GM18870 (cell line): Measurements from ENCODE around the gene OSTN.

ENCODE experiments used
- ATAC-seq: cut with Tn5 transposase; IDR thresholded peaks from one replicate; pipeline ENCODE4 v1.9.1; 2021; ENCODE audit warnings: moderate library complexity; ENCODE audit not compliant: unreplicated experiment

OSTN gene

DNA sequence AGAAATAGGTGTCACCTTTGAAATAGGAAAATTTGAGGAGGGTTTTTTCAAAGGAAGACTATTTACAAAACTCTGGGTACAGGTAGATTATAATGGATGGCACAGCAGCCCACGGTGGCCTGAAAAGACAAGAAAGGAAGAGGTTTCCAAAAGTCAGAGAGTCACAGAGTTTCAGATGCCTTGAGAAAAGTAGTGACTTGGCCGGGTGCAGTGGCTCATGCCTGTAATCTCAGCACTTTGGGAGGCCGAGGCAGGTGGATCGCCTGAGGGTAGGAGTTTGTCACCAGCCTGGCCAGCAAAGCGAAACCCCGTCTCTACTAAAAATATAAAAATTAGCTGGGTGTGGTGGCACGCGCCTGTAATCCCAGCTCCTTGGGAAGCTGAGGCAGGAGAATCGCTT lies 35.2 kb downstream of the OSTN start:
- no peak for ATAC-seq

DNA sequence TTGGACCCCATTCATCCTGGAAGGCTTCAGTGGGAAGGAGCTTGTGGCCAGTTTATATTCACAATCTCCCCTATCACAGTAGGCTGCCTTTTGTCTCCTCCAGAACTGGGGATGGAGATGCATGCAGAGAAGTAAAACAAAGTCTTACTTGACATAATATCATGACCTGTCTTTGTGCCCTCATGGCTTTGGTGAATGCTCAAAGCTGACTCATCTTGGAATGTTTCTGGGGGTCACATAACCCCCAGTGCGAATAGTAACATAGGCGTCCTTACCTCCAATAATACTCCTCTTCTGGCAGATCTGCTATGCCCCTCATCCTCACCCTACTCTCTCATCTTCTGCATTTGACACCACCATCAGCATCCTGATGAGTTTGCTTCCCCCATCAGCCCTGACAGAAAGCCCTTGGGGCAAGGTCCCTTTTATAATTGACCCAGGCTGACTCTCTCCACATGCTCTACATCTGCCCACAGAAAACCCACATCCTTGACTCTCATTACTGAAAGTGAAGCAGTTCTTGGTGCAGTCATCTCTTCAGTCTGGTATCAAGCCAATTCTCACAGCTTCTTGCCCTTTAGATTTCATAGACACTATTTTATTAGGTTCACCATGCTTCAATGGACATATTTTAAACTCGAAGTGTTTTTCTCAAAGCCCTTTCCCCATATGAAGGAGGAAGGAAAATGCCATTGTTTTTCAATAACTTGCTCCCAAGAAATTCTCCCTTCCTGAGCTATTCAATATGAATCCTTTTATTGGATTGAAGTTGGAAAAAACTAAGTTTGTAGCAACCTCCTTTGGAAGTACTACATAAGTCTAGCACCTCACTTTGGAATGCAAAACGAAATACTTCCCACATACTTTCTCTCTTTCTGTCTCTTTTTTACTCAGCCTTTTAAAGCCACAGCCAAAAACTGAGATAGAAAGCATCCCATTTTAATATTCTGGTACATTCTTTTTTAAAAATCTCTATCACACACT lies 36.6 kb downstream of the OSTN start:
- ATAC-seq, result peak; percentile 100

DNA sequence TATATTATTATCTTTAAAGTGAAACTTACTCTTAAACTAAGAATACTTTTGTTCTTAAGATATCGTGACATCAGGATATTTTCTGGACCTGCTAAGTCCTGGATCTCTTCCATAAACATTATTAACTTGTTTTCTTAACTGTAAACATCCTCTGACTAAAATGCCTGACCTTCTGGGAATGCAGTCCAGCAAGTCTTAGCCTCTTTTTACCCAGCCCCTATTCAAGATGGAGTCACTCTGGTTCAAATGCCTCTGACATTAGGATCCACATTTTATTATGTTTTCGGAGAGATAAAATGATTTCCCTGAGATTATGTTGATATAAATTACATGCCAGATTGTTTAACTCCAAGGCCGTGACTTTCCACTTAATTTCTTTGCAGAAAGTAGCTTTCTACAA lies 37.6 kb downstream of the OSTN start:
- ATAC-seq, result no peak

DNA sequence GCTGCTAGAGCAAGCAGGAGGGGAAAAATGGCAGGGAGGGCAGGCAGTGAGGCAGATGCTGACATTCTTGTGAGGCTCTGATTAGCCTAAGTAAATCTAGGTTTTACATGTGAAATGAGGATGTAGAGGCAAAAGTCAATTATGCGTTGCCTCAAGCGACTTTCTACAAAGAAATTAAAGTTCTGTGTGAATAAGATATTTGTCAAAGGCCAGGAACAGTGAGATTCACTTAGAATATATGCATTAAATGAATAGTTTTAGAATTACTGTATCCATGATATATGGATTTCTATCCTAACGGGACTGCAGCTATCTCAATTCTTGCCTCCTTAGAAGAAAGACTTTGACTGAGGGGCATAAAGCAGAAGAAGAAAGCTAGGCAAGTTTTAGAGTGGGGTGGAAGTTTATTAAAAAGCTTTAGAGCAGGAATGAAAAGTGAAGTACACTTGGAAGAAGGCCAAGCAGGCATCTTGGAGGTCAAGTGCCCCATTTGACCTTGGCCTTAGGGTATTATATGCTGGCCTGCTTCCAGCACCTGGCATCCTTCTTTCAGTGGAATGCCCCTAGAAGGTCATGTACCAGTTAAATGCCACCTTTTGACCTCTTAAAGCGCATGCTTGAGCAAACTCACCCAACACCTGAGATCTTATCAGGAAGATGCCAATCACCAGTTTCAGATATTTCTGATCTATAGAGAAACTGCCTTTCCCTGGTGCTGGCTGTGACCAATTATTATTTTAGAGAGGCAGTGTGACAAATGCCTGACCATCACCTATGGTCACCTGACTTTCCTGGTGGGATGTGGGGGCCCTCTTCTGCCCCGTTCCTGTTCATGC lies 38.2 kb downstream of the OSTN start:
- no peak for ATAC-seq

DNA sequence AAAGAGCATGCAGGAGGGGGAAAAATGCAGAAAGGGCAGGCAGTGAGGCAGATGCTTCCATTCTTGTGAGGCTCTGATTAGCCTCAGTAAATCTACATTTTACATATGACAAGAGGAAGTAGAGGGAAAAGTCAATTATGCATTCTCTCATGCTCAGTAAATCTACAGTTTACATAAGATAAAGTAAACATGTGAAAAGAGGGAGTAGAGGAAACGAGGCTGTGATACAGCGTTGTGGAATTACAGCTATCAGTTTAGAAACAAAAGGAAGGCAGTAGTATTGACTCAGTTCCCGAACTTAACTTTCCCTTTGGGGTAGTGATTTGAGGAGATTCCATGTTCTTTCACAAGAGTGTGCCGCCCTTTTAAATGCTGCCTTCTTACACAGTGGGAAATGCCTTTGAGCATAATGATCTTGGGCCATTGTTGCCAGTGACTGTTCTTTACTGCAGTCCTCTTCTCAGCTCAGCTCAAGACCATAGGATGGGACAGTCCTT lies 39.3 kb downstream of the OSTN start:
- ATAC-seq, result no peak

DNA sequence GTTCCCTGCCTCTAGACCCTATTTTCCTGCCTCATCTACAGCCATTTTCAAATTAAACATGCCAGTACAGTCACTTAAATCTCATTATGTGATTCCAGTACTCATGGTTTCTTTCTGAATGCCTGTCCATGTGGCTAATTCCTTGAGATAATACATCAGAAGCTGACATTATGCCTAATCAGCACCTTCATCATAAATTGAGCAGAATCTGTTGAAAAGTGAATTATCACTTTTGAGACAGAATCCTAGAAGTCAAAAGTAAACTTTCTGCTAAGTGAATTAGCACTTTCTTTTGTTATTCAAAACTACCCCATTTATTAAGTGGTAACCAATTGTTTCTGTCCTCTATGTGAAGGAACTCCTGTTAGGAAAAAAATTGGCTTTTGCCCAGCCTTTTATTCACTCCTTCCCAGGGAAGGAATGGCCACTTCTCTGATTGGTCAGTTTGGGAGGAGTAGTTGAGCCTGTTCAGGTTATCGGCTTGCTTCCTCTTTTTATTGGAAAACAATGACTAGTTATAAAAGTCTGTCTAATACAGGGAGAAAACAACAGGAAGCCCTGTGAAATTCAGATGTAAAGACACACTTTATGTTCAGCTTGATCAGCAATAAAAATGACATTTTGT lies 40.5 kb downstream of the OSTN start:
- ATAC-seq, result no peak

DNA sequence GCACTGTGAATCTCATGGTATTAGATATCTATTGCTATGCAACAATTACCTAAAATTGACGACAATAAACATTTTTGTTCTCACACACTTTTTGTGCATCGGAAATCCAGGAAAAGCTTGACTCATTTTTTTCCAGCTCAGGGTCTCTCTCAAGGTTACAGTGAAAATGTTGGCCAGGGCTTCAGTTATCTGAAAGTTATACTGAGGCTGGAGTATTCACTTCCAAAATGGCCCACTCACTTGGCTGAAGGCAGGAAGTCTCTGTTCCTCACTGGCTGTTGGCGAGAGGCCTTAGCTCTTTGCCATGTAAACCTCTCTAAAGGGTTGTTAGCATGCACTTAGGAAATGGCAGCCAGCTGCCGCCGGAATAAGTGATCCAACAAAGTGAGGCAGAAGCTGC lies 41.4 kb downstream of the OSTN start:
- ATAC-seq, result no peak

DNA sequence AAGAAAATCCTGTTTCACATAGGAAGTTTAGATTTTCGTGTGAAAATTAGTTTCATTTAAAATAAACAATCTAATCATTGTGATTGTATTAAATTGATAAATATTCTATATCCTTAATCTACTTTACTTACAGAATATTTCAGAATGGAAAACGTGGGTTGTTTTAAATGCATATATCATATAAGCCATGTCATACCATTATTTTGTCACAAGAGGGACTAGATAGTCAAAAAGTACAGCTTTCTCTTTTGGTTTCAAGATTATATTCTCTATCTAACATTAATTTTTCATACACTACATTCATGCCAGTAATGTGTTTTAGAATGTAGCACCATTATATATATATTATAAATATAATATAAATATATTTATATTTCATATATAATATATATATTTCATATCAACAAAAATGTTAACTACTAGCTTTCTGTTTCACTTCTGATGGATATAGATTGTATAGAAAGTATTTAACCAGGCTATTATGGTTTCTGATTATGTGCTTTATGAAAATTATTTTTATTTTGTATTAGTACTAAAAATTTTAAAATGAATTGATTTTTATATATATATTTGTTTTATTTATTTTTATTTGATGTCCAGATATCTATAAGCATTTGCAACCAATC lies 45.3 kb downstream of the OSTN start:
- peak; percentile 29 for ATAC-seq

DNA sequence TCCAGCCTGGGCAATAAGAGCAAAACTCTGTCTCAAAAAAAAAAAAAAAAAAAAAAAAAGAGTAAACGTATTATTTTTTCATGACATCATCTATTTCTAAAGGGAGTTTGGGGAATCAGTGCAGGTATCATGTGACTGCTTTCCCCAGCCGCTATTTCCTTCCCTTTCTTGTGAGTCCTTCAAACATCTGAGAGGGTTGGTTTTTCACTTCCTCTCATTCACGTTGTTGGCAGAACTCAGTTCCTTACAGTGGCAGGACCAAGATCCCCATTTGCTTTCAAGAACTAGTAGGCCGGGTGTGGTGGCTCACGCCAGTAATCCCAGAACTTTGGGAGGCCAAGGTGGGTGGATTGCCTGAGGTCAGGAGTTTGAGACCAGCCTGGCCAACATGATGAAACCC lies 47.0 kb downstream of the OSTN start:
- ATAC-seq, result peak; percentile 59

DNA sequence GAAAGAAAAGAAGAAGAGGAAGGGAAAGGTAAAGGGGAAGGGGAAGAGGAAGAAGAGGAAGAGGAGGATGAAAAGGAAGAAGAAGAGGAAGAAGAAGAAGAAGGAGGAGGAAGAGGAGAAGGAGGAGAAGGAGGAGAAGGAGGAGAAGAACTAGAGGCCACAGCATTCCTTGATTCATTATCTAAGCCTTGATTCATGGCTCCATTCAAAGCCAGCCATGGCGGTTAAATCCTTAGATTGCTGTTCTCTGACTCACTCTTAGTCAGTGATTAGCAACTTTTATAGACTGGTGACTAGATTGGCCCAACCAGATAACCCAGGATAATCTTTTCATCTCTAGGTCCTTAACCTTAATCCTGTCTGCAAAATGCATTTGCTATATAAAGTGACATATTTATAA lies 47.6 kb downstream of the OSTN start:
- ATAC-seq, result no peak

DNA sequence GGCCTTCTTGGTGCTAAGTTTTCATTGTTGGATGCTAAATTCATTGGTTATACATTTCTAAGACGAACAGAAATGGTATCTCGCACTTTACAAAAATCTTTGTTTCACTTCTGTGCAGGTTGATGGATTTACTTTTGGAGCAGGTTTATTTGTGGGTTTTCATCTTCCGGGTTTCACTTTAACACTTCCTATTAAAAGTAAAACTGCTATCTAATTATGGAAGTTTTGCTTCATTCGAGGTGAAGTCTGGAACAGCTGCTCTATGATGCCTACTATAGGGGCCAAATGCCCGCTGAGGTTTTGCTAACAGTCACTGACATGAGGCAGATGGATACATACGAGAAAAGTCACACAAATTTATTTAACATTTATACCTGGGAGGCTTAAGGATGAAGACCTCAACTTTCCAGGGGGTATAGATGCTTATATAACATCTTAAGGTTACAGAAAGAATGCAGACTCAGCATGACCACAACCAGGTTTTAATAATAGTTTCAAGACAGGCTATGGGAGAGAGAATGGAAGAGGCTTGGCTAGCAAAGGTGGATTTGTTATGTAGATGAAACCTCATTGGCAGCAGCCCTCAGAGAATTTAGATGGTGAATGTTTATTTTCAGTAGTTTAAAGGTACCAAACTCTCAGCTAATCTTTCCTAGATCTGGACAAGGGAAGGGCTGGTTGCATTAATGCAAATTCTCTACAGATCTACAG lies 54.2 kb downstream of the OSTN start:
- ATAC-seq, result peak; percentile 47

DNA sequence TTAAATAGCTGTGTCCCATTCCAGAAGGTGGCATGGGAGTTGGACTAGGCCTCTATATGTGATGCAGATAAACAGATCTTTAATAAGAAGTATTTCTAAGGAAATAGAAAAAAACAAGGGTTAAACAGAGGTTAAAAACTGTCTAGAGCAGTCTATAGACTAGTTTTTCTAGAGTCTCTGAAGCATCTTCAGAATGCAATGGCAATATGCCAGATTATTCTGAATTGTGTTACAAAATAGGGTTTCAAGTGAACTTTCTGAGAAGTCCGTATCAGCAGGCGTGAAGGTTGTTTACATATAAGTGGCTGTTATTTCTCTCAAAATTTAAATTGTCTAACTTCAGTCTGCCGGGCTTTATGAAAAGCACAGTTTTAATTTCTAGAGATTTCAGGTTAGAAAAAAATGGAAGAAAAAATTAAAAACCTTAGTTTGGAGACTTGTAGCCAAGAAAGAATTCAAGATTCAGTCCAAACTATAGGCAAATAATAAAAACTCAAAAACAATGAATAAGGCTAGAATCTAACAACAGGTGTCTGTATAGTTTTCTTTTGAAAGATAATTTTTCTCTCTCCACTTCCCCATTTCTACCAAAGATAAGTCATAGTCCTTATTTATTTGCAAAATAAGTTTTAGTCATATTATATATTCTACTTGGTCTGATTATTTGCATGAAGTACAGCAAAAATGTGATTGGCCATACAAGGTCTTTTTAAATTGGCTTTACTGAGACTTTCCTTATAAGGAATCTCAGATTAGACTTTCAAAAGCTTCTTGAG lies 55.2 kb downstream of the OSTN start:
- ATAC-seq, result no peak

DNA sequence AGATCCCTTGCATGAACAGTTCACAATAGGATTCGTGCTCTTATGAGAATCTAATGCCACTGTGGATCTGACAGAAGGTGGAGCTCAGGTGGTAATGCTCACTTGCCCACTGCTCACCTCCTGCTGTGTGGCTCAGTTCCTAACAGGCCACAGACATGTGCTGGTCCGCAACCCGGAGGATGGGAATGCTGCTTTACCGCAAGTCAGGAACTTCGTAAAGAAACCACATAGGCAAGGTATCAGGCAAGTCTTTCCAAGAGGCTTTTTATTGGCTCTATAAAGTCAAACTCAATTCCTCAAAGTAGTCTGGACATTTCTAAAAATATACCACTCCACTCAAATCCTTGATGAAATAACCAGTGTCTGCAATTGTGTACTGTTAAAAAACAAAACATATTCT lies 56.1 kb downstream of the OSTN start:
- ATAC-seq, result no peak

DNA sequence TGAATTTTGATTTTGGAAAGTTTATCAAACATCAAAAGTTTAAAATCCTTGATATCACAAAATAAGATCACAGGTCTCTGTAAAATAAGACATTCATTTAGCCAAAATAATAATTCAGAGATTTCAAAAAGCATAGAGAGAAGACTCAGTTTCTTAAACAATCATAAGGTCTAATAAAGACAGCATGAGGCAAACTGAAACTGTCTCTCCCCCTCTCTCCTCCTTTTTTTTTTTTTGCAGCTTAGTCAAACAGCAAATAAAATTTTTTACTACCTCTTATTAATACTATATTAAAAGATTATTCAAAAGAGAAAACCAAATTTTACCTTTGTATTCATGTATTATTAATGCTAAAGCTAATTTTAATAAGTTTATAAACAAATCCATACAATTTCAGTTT lies 57.4 kb downstream of the OSTN start:
- ATAC-seq, result no peak

DNA sequence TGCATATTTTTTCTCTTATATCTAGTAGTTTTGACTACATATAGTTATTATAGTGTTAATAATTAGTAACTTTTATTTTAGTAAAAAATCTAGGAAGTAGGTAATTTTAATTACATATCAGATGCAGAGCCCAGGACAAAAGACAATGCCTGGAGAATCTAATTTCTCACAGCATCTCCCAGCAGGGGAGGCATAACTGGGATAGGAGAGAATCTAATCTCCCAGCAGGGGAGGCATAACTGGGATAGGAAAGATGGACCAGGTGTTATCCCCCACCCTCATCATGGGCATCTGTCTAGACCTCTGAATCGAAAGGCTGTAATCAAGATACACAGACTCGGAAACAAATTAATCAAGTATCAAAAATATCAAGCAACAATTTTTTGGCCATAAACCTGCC lies 58.2 kb downstream of the OSTN start:
- no peak for ATAC-seq

DNA sequence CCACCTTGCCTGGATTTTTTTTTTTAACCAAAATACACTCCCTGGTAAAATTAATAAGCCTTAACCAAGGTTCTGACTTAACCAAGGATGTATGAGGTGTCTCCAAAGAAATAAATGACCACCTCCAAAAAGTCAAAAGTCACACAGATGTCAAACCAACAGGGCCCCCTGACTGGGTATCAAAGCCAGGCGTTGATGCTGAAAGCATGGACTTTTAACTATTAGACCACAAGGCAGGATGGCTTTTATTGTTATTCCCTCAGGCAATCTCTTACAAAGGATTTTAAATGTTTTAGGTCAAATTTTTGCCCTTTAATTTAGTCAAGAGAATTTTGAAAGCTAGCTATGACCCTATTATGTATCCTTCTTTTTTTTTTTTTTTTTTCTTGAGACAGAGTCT lies 60.4 kb downstream of the OSTN start:
- no peak for ATAC-seq

DNA sequence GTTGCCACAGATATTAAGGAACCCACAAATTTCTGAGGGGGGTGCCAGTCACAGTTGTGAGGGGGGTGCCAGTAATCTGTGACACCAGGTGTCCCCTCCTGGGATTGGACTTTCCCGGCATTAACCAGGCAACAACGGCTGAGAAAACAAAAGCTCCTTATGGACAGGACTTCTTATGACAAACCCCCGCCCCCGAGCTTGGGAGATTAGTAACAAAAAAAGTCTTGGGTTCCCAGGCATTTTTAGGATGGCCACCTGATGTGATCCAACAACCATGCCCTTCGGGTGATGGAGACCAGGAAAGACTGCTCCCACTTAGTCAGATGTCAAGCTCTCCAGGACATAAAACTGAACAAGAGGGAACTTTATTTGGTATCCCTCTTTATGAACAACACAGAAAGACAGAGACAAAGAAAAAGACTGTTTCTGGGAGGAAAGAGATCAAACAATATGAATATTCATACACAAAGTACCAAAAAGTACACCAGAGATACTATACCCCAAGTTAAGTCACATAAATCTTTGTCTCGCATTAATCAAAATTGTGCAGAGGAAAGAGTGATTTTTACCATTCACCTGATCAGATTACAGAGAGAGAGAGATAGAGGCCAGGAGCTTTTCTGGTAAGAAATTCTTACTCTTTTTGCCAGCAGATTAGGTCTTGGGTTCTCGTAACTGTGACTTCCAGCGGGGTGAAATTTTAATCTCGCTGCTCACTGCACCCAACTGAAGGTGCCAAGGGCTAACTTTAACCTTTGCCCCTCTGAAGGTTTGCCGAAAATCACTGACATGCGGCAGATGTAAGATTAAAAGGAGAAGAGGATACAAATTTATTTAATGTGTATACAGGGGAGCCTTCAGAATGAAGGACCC lies 61.6 kb downstream of the OSTN start:
- no peak for ATAC-seq

DNA sequence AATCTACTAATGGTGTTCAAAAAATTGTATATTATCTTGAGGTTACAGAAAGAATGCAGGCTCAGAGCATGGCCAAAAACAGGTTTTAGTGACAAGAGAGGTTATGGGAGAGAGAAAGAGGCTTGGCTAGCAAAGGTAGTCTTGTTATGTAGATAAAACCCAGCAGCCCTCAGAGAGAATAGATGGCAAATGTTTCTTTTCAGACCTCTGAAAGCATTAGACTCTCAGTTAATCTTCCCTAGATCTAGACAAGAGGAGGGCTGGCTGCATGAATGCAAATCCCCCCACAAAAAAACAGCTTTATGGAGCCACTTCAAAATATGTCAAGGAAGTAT lies 62.2 kb downstream of the OSTN start:
- ATAC-seq, result no peak

DNA sequence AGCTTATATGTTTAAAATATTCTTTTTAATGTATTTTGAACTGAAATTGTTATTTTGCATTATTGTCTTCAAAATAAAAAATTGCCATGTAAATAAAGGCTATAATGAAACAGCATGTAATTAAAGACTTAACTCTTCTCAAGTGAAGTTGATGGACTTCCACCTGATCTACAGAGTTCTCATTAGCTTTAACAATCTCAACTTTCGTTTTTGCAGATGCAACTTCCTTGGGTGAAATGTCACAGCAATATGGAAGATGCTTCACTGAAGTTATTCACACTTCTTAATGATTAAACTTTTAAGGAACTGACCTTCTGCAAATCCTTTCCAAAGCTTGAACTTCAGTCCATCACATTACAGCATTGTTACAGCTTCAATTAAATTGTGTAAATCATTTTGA lies 63.6 kb downstream of the OSTN start:
- peak; percentile 59 for ATAC-seq
